ENCODE measurements around the gene LRRTM2. TPM values are rescaled to one million over a fixed set of nuclear protein-coding genes. Genes with fewer than 3 reads are reported as not detected.

LRRTM2 gene
- total and polyA plus RNA-seq, 9 donors, result 0.07 to 0.92 (median 0.23) TPM

GRCh38 chr5:138875552-138875875, 379 bp upstream of the LRRTM2 start:
- no peak overlapping the region for H3K27ac ChIP-seq
- no peak overlapping the region for H3K4me3 ChIP-seq
- H3K27me3 ChIP-seq, result no peaks in the 10 kb centered on the region
- intact Hi-C loops (cut with DNase I), result no loop called here
- no peaks in the 10 kb centered on the region for H3K36me3 ChIP-seq
- TF ChIP-seq CTCF (IDR thresholded peaks at IDR 0.05) (no peak), POLR2A (IDR thresholded peaks at IDR 0.05) (no peak), EP300 (IDR thresholded peaks at IDR 0.05) (no peak)
- 74 to 86% (median 85%) methylated on average over 2 of the region's 2 CpGs for WGBS, 3 donors
- peaks cover 8% of the 10 kb centered on the region for H3K4me1 ChIP-seq (ENCODE audit: insufficient read depth)
- no peak for DNase-seq
- no peaks in the 10 kb centered on the region for H3K9me3 ChIP-seq

- 92 to 96% (median 95%) methylated on average over 6 of the region's 6 CpGs for WGBS, 3 donors
- no peak for DNase-seq
- no peak overlapping the region for H3K27ac ChIP-seq
- intact Hi-C loops (cut with DNase I), result no loop called here
- H3K4me3 ChIP-seq, result no peak overlapping the region
- no peaks in the 10 kb centered on the region for H3K36me3 ChIP-seq
- H3K27me3 ChIP-seq, result no peaks in the 10 kb centered on the region
- TF ChIP-seq POLR2A (IDR thresholded peaks at IDR 0.05) (no peak), EP300 (IDR thresholded peaks at IDR 0.05) (no peak), CTCF (IDR thresholded peaks at IDR 0.05) (no peak)
- peaks cover 8% of the 10 kb centered on the region for H3K4me1 ChIP-seq (ENCODE audit: insufficient read depth)
- H3K9me3 ChIP-seq, result no peaks in the 10 kb centered on the region
Observed at GRCh38 chr5:138874241-138874640, 894 bp downstream of the LRRTM2 start.

- TF ChIP-seq EP300 (IDR thresholded peaks at IDR 0.05) (no peak), POLR2A (IDR thresholded peaks at IDR 0.05) (no peak), CTCF (IDR thresholded peaks at IDR 0.05) (no peak)
- Histone ChIP-seq H3K4me3 (no peak overlapping the region), H3K27me3 (no peaks in the 10 kb centered on the region), H3K36me3 (no peaks in the 10 kb centered on the region), H3K4me1 (ENCODE audit: insufficient read depth) (peaks cover 4% of the 10 kb centered on the region), H3K9me3 (no peaks in the 10 kb centered on the region), H3K27ac (no peak overlapping the region)
- intact Hi-C loops (cut with DNase I), result no loop called here
- DNase-seq, result no peak
- WGBS, 3 donors, result 85 to 87% (median 86%) methylated on average over 17 of the region's 17 CpGs
Observed at GRCh38 chr5:138873466-138874221, 1.5 kb downstream of the LRRTM2 start.

- intact Hi-C loops (cut with DNase I), result no loop called here
- Histone ChIP-seq H3K27me3 (no peaks in the 10 kb centered on the region), H3K36me3 (no peaks in the 10 kb centered on the region), H3K4me1 (ENCODE audit: insufficient read depth) (peaks cover 4% of the 10 kb centered on the region), H3K9me3 (no peaks in the 10 kb centered on the region), H3K4me3 (no peak overlapping the region), H3K27ac (no peak overlapping the region)
- no peak for DNase-seq
- no peak for TF ChIP-seq POLR2A (IDR thresholded peaks at IDR 0.05)
- TF ChIP-seq EP300 (IDR thresholded peaks at IDR 0.05), result no peak
- TF ChIP-seq CTCF (IDR thresholded peaks at IDR 0.05), result no peak
- 91 to 94% (median 92%) methylated on average over 6 of the region's 6 CpGs for WGBS, 3 donors
Observed at GRCh38 chr5:138872841-138873465, 2.2 kb downstream of the LRRTM2 start.
